Measurements from ENCODE around the gene C11orf97. TPM values are rescaled to one million over a fixed set of nuclear protein-coding genes. Genes with fewer than 3 reads are reported as not detected.
A peak's percentile ranks its signal among the peaks of the same experiment; 100 is the strongest.

Gene C11orf97
- total RNA-seq, 1 donor from 2014 or later, result not detected

- ATAC-seq (no peak), DNase-seq (no peak)
- intact Hi-C loops (cut with micrococcal nuclease), result loop anchor here (10.0 kb wide), 1 partner anchor 45 kb away; the partner anchor contains the start of gene PIWIL4
Observed at GRCh38 chr11:94519478-94520084, 7.3 kb downstream of the C11orf97 start.

GRCh38 chr11:94521684-94522083 lies 9.4 kb downstream of the C11orf97 start:
- intact Hi-C loops (cut with micrococcal nuclease), result no loop called here
- DNase-seq (no peak), ATAC-seq (no peak)

GRCh38 chr11:94524341-94524740 lies 12.1 kb downstream of the C11orf97 start:
- ATAC-seq (no peak), DNase-seq (no peak)
- intact Hi-C loops (cut with micrococcal nuclease), result no loop called here

- intact Hi-C loops (cut with micrococcal nuclease), result no loop called here
- ATAC-seq, result no peak
- peak; percentile 79 for DNase-seq
Observed at GRCh38 chr11:94525546-94526324, 13.5 kb downstream of the C11orf97 start.

- ATAC-seq, result no peak
- intact Hi-C loops (cut with micrococcal nuclease), result no loop called here
- DNase-seq, result no peak
Observed at GRCh38 chr11:94526645-94527438, 14.6 kb downstream of the C11orf97 start.

- DNase-seq (no peak), ATAC-seq (no peak)
- intact Hi-C loops (cut with micrococcal nuclease), result no loop called here
Observed at GRCh38 chr11:94528551-94528950, 16.3 kb downstream of the C11orf97 start.

GRCh38 chr11:94532211-94532610 lies 19.9 kb downstream of the C11orf97 start:
- ATAC-seq (no peak), DNase-seq (no peak)
- intact Hi-C loops (cut with micrococcal nuclease), result no loop called here

GRCh38 chr11:94533206-94533605 lies 20.9 kb downstream of the C11orf97 start:
- DNase-seq (no peak), ATAC-seq (no peak)
- intact Hi-C loops (cut with micrococcal nuclease), result no loop called here

GRCh38 chr11:94533696-94534630 lies 21.7 kb downstream of the C11orf97 start:
- DNase-seq (peak; percentile 42), ATAC-seq (peak; percentile 76)

GRCh38 chr11:94536386-94536785 lies 24.1 kb downstream of the C11orf97 start:
- DNase-seq, result no peak
- intact Hi-C loops (cut with micrococcal nuclease), result no loop called here
- ATAC-seq, result no peak

More at GRCh38 chr11:94533696-94534630, 21.7 kb downstream of the C11orf97 start:
- intact Hi-C loops (cut with micrococcal nuclease), result no loop called here

GRCh38 chr11:94537031-94537600 lies 24.9 kb downstream of the C11orf97 start:
- intact Hi-C loops (cut with micrococcal nuclease), result no loop called here
- no peak for ATAC-seq
- DNase-seq, result no peak

- intact Hi-C loops (cut with micrococcal nuclease), result no loop called here
- ATAC-seq (no peak), DNase-seq (no peak)
Observed at GRCh38 chr11:94539420-94539819, 27.2 kb downstream of the C11orf97 start.

- intact Hi-C loops (cut with micrococcal nuclease), result no loop called here
- DNase-seq, result peak; percentile 93
- peak; percentile 96 for ATAC-seq
Observed at GRCh38 chr11:94543695-94544645, 31.7 kb downstream of the C11orf97 start, which contains the start of gene FUT4. FUT4 (plus strand) TSS chr11:94543921; CDS start chr11:94544134, 213 bp downstream.

GRCh38 chr11:94544646-94545263 lies 32.5 kb downstream of the C11orf97 start:
- intact Hi-C loops (cut with micrococcal nuclease), result no loop called here
- peak; percentile 44 for DNase-seq
- no peak for ATAC-seq

GRCh38 chr11:94545264-94546161 lies 33.3 kb downstream of the C11orf97 start:
- DNase-seq (no peak), ATAC-seq (no peak)
- intact Hi-C loops (cut with micrococcal nuclease), result no loop called here

- DNase-seq, result no peak
- intact Hi-C loops (cut with micrococcal nuclease), result no loop called here
- ATAC-seq, result no peak
Observed at GRCh38 chr11:94546162-94546470, 33.9 kb downstream of the C11orf97 start.
